Glomerular visceral epithelial cell (primary cell): ENCODE results near the gene PSMC3IP.

ENCODE experiments used
- DNase-seq: peaks from one replicate; pipeline ENCODE4 v3.0.0-alpha.2; 2016; ENCODE audit errors: extremely low spot score

PSMC3IP gene

GRCh38 chr17:42537826-42538451 is 39.6 kb downstream of the PSMC3IP start:
- DNase-seq = no peak

DNA sequence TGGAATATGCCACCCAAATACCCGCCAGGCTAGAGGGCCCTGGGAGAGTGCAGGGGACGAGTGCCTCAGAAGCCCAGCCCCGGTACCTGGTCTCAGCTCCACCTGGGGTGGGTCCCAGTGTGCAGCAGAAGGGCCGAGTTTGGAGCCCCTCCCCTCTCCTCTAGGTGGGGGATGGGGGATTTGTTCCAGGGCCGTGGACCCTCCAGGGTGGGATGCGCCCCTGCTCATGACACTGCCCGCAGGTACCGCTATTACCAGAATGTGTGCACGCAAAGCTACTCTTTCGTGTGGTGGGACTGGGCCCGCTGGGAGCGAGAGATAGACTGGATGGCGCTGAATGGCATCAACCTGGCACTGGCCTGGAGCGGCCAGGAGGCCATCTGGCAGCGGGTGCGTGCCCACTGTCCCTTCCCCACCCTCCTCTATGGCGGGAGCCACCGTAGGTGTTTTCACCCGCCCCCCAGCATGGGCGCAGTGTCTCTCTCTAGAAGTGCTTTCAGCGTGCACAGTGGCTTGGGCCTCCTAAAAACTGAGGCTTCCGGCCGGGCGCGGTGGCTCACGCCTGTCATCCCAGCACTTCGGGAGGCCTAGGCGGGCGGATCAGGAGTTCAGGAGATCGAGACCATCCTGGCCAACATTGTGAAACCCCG is 40.2 kb downstream of the PSMC3IP start:
- no peak for DNase-seq

GRCh38 chr17:42536372-42537155 is 41.0 kb downstream of the PSMC3IP start:
- peak; percentile 88 for DNase-seq

- peak; percentile 86 for DNase-seq
These were observed 41.5 kb downstream of the PSMC3IP start, which contains the start of gene NAGLU for GRCh38 chr17:42536048-42536371. TSS of gene NAGLU (plus strand) at chr17:42536241. CDS start at chr17:42536273, 32 bp downstream.

DNA sequence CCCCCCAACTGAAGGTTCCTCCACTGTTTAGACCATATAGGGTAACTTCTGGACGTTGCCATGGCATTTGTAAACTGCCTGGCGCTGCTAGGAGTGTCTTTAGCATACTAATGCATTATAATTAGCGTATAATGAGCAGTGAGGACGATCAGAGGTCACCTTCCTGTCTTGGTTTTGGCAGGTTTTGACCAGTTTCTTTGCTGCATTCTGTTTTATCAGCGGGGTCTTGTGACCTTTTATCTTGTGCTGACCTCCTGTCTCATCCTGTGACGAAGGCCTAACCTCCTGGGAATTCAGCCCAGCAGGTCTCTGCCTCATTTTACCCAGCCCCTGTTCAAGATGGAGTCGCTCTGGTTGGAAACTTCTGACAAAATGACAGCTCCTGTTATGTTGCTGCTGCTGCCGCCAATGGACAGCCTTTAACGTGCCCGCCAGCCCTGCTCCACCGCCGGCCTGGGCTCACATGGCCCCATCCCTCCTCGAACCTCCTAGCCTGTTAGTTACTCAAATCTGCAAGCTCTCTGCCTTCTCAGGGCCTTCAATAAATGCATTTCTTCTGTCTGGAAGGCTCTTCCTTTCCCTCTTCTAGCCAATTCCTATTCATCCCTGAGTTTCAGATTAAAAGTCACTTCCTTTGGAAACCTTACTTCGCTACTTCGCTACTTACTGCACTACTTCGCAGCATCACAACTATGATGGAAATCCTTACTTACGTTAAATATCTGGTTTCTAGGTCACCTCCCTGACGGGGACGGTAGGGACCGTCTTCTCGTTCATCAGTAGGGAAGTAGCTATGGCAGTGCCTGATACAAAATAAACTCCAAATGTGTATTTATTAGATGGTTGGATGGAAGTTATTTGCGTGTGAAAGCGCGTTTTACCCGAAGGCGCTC is 42.1 kb downstream of the PSMC3IP start:
- no peak for DNase-seq

DNA sequence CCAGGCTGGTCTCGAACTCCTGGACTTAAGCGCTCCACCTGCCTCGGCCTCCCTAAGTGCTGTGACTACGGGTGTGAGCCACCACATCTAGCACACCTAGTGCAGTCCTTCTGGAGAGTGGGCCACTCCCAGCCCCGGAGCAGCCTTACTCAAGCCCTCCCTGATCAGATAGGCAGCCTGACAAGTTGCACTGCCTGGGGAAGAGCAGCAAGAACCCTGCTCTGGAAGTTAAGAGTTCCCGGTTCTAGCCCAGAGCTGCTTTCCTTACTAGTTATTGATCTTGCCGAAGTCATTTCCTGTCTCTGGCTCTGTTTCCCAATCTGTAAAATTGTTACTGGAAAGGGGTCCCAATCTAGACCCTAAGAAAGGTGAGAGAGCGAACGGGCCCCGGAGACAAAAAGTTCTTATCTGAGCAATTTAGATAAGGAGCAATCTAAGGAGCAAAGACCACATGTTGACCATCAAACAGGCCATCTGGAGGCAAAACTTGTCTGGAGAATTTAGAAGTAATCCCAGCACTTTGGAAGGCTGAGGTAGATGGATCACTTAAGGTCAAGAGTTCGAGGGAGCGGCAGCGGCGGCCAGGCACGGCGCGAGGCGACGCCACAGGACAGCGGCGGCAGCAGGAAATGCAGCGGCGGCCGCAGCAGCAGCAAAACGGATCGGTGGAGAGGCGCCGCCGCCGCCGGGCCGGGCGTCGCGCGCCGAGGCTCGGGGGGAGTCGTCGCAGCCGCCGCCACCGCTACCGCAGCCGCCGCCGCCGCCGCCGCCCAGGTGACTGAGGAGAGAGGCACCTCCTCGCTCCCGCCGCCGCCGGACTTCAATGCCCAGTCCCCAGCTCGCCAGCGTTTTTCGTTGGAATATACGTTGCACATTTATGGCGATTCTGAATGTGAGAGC is 45.8 kb downstream of the PSMC3IP start:
- peak; percentile 60 for DNase-seq

DNA sequence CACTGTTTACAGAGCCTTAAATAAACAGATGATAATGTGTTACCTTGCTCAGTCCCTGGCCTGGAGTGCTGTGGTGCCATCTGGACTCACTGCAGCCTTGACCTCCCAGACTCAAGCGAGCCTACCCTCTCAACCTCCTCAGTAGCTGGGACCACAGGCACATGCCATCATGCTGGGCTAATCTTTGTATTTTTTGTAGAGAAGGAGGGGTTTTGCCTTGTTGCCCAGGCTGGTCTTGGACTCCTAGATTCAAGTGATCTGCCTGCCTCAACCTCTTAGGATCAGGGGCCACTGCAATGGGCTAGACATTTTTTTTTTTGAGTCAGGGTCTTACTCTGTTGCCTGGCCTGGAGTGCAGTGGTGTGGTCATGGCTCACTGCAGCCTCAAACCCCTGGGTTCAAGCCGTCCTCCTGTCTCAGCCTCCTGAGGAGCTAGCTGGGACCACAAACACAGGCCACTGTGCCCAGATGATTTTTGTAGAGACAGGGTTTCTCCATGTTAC is 46.5 kb downstream of the PSMC3IP start:
- no peak for DNase-seq

DNA sequence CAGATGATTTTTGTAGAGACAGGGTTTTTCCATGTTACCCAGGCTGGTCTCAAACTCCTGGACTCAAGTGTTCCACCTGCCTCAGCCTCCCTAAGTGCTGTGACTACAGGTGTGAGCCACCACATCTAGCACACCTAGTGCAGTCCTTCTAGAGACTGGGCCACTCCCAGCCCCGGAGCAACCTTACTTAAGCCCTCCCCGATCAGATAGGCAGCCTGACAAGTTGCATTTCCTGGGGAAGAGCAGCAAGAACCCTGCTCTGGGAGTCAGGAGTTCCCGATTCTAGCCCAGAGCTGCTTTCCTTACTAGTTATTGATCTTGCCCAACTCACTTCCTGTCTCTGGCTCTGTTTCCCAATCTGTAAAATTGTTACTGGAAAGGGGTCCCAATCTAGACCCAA is 48.5 kb downstream of the PSMC3IP start:
- no peak for DNase-seq

- DNase-seq = no peak
These were observed 49.6 kb downstream of the PSMC3IP start for GRCh38 chr17:42527932-42528331.

- no peak for DNase-seq
These were observed 51.5 kb downstream of the PSMC3IP start for GRCh38 chr17:42526031-42526444.

DNA sequence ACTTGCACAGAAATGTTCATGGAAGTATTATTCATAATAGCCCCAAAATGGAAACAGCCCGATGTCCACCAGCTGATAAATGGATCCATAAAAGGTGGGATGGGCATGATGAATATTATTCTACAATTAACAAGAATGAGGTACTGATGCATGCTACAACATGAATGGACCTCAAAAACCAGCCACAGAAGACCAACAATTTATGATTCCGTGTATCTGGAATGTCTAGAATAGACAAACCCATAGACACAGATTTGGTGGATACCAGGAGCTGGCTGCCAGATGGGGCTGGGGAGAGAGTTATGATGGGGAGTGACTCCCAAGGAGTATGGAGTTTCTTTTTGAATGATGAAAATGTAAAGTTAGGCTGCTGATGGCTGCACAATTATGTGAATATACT is 52.3 kb downstream of the PSMC3IP start:
- DNase-seq = peak; percentile 22

GRCh38 chr17:42522798-42523278 is 54.7 kb downstream of the PSMC3IP start:
- DNase-seq = no peak
